ENCODE measurements around the gene ZNF385A.
"Not testable (repeated sequence)": the region's sequence is repeated elsewhere in the genome, so short reads cannot be mapped to it uniquely, and the experiment has no call there.

The ZNF385A gene

DNA sequence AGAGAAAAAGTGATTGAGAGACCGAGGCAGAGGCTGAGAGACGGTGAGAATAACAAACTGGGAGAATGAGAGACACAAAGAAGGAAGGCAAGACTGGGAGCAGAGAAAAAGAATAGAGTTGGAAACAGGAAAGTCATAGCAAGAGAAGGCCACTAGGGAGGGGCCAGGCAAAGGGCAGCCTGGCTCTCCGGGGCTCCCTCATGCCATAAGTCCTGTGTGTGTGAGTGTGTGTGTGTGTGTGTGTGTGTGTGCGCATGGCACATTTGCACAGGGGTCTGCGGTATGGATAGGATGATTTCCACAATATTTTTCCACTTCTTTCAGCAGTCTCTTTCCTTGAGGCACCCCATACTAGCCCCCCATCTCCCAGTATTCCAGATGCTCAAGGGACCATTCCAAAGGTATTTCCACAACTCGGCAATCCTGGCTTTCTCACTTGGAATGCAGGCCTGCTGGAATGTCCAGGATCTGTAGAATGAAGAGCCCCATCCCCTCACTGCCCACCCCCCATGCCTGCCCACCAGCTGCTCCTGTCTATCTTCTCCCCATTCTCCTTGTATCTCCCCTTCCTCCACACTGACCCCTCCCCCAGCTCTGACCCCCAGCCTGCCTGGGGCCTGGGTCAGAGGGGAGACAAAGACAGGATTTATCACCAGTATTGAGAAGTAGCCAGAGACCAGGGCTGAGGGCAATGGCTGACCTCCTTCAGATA, 29.3 kb downstream of the ZNF385A start:
- Histone ChIP-seq H3K36me3 (ENCODE audit: insufficient read depth, low read length) (peaks cover 13% of the 10 kb centered on the region; the same call in 1 of the 2 replicates), H3K4me1 (ENCODE audit: insufficient read depth, low read length, poor library complexity, severe bottlenecking) (peaks cover 33% of the 10 kb centered on the region), H2AFZ (ENCODE audit: low read length) (no peak overlapping the region), H3K4me2 (ENCODE audit: low read depth, low read length, poor library complexity, severe bottlenecking) (no peak overlapping the region), H3K79me2 (ENCODE audit: insufficient read depth, low read length) (peaks cover 9% of the 10 kb centered on the region; the same call in 1 of the 2 replicates), H3K9me2 (replicated peaks; ENCODE audit: low read depth, low read length) (no peaks in the 10 kb centered on the region), H3K4me3 (ENCODE audit: low read length, poor library complexity, severe bottlenecking) (no peak overlapping the region), H4K20me1 (ENCODE audit: insufficient read depth, low read length, poor library complexity, severe bottlenecking) (no peaks in the 10 kb centered on the region), H3K27me3 (ENCODE audit: insufficient read depth, low read length, poor library complexity, severe bottlenecking) (no peaks in the 10 kb centered on the region), H3K9me3 (ENCODE audit: insufficient read depth, low read depth, low read length) (no peaks in the 10 kb centered on the region), H3K9ac (ENCODE audit: low read depth, low read length, poor library complexity, severe bottlenecking) (no peak overlapping the region), H3F3A (ENCODE audit: low read depth) (0 out of 2 replicates have a peak, but pooled peaks cover 2% of the 10 kb centered on the region)
- TF ChIP-seq CTCF (conservative IDR thresholded peaks at IDR 0.05; ENCODE audit: low read length) (no peak), EZH2phosphoT487 (IDR thresholded peaks at IDR 0.05; ENCODE audit: borderline replicate concordance) (no peak)

DNA sequence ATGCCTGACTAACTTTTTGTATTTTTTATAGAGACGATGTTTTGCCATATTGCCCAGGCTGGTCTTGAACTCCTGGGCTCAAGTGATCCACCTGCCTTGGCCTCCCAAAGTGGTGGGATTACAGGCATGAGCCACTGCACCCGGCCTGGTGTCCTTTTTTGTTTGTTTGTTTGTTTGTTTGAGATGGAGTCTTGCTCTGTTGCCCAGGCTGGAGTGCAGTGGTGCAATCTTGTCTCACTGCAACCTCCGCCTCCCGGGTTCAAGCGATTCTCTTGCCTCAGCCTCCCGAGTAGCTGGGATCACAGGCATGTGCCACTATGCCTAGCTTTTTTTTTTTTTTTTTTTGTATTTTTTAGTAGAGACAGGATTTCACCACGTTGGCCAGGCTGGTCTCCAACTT, 30.3 kb downstream of the ZNF385A start:
- not testable (repeated sequence) for H3K9me3 ChIP-seq (ENCODE audit: insufficient read depth, low read depth, low read length); H2AFZ ChIP-seq (ENCODE audit: low read length); H3F3A ChIP-seq (ENCODE audit: low read depth); H3K9me2 ChIP-seq (replicated peaks; ENCODE audit: low read depth, low read length); H3K79me2 ChIP-seq (ENCODE audit: insufficient read depth, low read length); H3K27me3 ChIP-seq (ENCODE audit: insufficient read depth, low read length, poor library complexity, severe bottlenecking); H3K4me2 ChIP-seq (ENCODE audit: low read depth, low read length, poor library complexity, severe bottlenecking); H3K4me3 ChIP-seq (ENCODE audit: low read length, poor library complexity, severe bottlenecking); H3K9ac ChIP-seq (ENCODE audit: low read depth, low read length, poor library complexity, severe bottlenecking); H4K20me1 ChIP-seq (ENCODE audit: insufficient read depth, low read length, poor library complexity, severe bottlenecking)
- H3K4me1 ChIP-seq (ENCODE audit: insufficient read depth, low read length, poor library complexity, severe bottlenecking), result peaks cover 26% of the 10 kb centered on the region
- H3K36me3 ChIP-seq (ENCODE audit: insufficient read depth, low read length), result peaks cover 23% of the 10 kb centered on the region; the same call in 1 of the 2 replicates

GRCh38 chr12:54352891-54353874, 31.4 kb downstream of the ZNF385A start:
- Histone ChIP-seq H3K79me2 (ENCODE audit: insufficient read depth, low read length) (peaks cover 9% of the 10 kb centered on the region; the same call in 1 of the 2 replicates), H3K9me2 (replicated peaks; ENCODE audit: low read depth, low read length) (no peaks in the 10 kb centered on the region), H3F3A (ENCODE audit: low read depth) (no peaks in the 10 kb centered on the region), H3K4me3 (ENCODE audit: low read length, poor library complexity, severe bottlenecking) (no peak overlapping the region), H3K4me2 (ENCODE audit: low read depth, low read length, poor library complexity, severe bottlenecking) (no peak overlapping the region), H3K9me3 (ENCODE audit: insufficient read depth, low read depth, low read length) (no peaks in the 10 kb centered on the region), H3K9ac (ENCODE audit: low read depth, low read length, poor library complexity, severe bottlenecking) (no peak overlapping the region), H3K36me3 (ENCODE audit: insufficient read depth, low read length) (peaks cover 23% of the 10 kb centered on the region; the same call in 1 of the 2 replicates), H2AFZ (ENCODE audit: low read length) (no peak overlapping the region), H3K27me3 (ENCODE audit: insufficient read depth, low read length, poor library complexity, severe bottlenecking) (no peaks in the 10 kb centered on the region), H3K4me1 (ENCODE audit: insufficient read depth, low read length, poor library complexity, severe bottlenecking) (peaks cover 20% of the 10 kb centered on the region), H4K20me1 (ENCODE audit: insufficient read depth, low read length, poor library complexity, severe bottlenecking) (no peaks in the 10 kb centered on the region)
- TF ChIP-seq EZH2phosphoT487 (IDR thresholded peaks at IDR 0.05; ENCODE audit: borderline replicate concordance), result no peak
- TF ChIP-seq CTCF (conservative IDR thresholded peaks at IDR 0.05; ENCODE audit: low read length), result no peak

Data from Loucy (cell line).